Lower lobe of right lung (tissue), 2 donors: ENCODE data around the gene RAB40C. TPM values are rescaled to one million over a fixed set of nuclear protein-coding genes. Genes with fewer than 3 reads are reported as not detected.

Source experiments
- ATAC-seq, 2 donors: fragments of 200-7000 bp; cut with Tn5 transposase; one replicate each; pipeline ENCODE4 v1.9.1; 2020 to 2022; ENCODE audit warnings: mild to moderate bottlenecking in 2 of 2, moderate library complexity in 2 of 2
- DNase-seq: peaks from one replicate; pipeline ENCODE4 v3.0.0-alpha.2; 2020
- H3K27ac ChIP-seq: fragments of 200-600 bp; one replicate; pipeline ENCODE4 v1.8.0; 2022
- H3K27me3 ChIP-seq: fragments of 200-600 bp; one replicate; pipeline ENCODE4 v1.8.0; 2022; ENCODE audit warnings: low read depth
- H3K36me3 ChIP-seq: fragments of 200-600 bp; one replicate; pipeline ENCODE4 v1.8.0; 2022; ENCODE audit warnings: mild to moderate bottlenecking
- H3K4me1 ChIP-seq: fragments of 200-600 bp; one replicate; pipeline ENCODE4 v1.8.0; 2022
- H3K4me3 ChIP-seq: fragments of 200-600 bp; one replicate; pipeline ENCODE4 v1.8.0; 2022; ENCODE audit warnings: mild to moderate bottlenecking
- H3K9me3 ChIP-seq: fragments of 200-600 bp; one replicate; pipeline ENCODE4 v1.8.0; 2022
- intact Hi-C: fragments of 100-400 bp; cut with DNase I; formaldehyde crosslinking; loops from one replicate; pipeline ENCODE4 v1.11.0; 2022
- total RNA-seq: library from RNA; stranded (reverse); fragmentation: NEBNext Ultra II Directional; extraction: Animal tissue kit (Norgen Biotek cat#: 25700); gene quantifications from one replicate; pipeline ENCODE4 v1.2.1, GENCODE V29; 2021
- TF ChIP-seq, protein P1 (sequence below): fragments of 200-600 bp; IDR thresholded peaks from one replicate; pipeline ENCODE4 v1.8.0; 2022; ENCODE audit warnings: antibody characterized with exemption, mild to moderate bottlenecking
- donor health status: DM: no; HTN: yes; CAD: no; lungs with severe emphysema.

RAB40C gene
- total RNA-seq, 1 donor from 2014 or later = 40.1 TPM

DNA sequence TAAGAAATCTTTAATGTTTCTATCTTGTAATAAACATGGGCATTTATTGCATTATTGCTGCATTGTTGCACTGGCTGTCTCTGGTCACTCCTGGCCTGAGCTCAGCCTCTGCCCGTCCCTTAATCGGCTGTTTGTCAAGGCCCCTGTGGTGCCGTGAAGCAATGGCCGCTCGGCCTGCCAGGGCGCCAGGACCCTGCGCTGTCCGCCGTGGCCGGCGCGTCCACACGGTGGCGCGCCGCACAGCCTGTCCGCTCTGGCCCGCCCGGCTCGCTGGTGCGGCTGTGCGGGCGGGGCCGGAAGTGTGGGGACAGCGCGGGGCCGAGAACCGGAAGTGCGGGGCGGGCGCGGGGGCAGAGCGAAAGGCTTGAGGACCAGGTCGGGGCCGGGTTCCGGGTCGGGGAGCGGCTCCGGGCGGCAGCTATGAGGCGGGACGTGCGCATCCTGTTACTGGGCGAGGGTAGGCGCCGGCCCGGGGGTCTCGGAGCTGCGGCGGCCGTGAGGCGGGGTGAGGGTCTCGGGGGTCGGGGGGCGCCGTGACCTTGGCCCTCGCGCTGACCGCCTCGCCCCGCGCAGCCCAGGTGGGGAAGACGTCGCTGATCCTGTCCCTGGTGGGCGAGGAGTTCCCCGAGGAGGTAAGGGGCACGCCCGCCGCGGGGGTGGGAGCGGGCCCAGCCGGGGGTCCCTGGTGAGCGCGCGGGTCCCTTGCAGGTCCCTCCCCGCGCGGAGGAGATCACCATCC, 78.1 kb downstream of the RAB40C start, which contains the start of gene RHOT2:
TSS of gene RHOT2 (plus strand) at position 353 of the 739 bp plus-strand sequence. CDS start at position 421, 68 bp downstream.
- Histone ChIP-seq H3K4me1 (peaks cover 18% of the 10 kb centered on the region), H3K9me3 (no peaks in the 10 kb centered on the region), H3K4me3 (peak within 1 kb of the TSS; percentile 96), H3K27ac (peak within 1 kb of the TSS; percentile 87), H3K27me3 (no peaks in the 10 kb centered on the region), H3K36me3 (peaks cover 38% of the 10 kb centered on the region)
- peak; percentile 96 for DNase-seq
- TF ChIP-seq, protein P1, sequence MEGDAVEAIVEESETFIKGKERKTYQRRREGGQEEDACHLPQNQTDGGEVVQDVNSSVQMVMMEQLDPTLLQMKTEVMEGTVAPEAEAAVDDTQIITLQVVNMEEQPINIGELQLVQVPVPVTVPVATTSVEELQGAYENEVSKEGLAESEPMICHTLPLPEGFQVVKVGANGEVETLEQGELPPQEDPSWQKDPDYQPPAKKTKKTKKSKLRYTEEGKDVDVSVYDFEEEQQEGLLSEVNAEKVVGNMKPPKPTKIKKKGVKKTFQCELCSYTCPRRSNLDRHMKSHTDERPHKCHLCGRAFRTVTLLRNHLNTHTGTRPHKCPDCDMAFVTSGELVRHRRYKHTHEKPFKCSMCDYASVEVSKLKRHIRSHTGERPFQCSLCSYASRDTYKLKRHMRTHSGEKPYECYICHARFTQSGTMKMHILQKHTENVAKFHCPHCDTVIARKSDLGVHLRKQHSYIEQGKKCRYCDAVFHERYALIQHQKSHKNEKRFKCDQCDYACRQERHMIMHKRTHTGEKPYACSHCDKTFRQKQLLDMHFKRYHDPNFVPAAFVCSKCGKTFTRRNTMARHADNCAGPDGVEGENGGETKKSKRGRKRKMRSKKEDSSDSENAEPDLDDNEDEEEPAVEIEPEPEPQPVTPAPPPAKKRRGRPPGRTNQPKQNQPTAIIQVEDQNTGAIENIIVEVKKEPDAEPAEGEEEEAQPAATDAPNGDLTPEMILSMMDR = peak; percentile 87
- intact Hi-C loops = no loop called here
- peak; percentile 95 to 97 for ATAC-seq

DNA sequence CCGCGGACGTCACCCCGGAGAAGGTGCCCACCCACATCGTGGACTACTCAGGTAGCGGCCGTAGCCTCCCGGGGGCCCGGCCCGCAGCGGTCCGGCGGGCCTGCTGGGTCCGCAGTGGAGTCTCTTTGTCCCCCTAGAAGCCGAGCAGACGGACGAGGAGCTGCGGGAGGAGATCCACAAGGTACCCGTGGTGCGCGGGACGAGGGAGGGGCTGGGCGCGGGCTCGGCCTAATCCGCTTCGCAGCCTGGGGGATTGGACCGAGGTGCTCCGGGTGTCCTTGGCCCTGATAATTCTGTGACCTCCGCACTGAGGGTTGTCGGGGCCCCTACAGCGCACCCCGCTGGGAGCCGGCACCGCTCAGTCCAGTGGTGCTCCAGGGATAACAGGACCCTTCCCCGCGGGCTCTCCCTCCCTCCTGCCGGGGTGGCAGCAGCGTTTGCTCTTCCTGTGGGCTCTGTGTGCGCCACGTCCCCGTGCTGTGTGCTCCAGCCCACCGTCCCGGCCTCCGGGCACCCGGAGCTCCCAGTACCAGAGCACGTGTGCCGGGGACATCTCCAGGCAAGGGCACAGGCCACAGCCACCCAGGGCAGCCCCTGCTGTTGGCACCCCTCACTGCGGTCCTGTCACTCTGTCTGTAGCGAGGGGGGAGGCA, 78.8 kb downstream of the RAB40C start:
- peaks cover 18% of the 10 kb centered on the region for H3K4me1 ChIP-seq
- peak overlapping the region; percentile 87 for H3K27ac ChIP-seq
- DNase-seq (no peak), ATAC-seq (peak; percentile 0 to 11)
- peaks cover 45% of the 10 kb centered on the region for H3K36me3 ChIP-seq
- H3K9me3 ChIP-seq = no peaks in the 10 kb centered on the region
- TF ChIP-seq, protein P1 = no peak
- H3K27me3 ChIP-seq = no peaks in the 10 kb centered on the region
- intact Hi-C loops = no loop called here
- H3K4me3 ChIP-seq = peak overlapping the region; percentile 96

DNA sequence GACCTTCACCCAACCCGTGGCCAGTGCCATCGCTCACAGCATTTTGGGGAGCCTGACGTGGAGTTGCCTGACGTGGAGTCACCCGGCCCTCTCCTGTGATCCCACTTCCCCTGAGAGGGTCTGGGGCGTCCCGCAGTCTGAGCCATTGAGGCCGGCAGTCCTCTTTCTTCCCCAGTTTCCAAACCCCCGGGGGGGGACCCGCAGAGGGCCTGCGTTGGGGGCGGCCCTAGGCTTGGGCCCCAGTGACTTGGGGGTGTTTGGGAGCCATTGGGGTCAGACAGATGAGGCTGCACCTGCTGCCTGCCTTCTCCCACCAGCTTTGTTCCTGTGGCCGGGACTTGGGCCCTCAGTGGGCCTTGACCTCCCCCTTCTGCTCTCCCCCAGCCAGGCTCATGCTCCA, 79.8 kb downstream of the RAB40C start:
- ATAC-seq = no peak
- H3K4me3 ChIP-seq = no peak overlapping the region
- intact Hi-C loops = no loop called here
- peaks cover 49% of the 10 kb centered on the region for H3K36me3 ChIP-seq
- H3K4me1 ChIP-seq = peaks cover 22% of the 10 kb centered on the region
- H3K27ac ChIP-seq = no peak overlapping the region
- H3K9me3 ChIP-seq = no peaks in the 10 kb centered on the region
- DNase-seq = no peak
- no peaks in the 10 kb centered on the region for H3K27me3 ChIP-seq
- TF ChIP-seq, protein P1 = no peak

DNA sequence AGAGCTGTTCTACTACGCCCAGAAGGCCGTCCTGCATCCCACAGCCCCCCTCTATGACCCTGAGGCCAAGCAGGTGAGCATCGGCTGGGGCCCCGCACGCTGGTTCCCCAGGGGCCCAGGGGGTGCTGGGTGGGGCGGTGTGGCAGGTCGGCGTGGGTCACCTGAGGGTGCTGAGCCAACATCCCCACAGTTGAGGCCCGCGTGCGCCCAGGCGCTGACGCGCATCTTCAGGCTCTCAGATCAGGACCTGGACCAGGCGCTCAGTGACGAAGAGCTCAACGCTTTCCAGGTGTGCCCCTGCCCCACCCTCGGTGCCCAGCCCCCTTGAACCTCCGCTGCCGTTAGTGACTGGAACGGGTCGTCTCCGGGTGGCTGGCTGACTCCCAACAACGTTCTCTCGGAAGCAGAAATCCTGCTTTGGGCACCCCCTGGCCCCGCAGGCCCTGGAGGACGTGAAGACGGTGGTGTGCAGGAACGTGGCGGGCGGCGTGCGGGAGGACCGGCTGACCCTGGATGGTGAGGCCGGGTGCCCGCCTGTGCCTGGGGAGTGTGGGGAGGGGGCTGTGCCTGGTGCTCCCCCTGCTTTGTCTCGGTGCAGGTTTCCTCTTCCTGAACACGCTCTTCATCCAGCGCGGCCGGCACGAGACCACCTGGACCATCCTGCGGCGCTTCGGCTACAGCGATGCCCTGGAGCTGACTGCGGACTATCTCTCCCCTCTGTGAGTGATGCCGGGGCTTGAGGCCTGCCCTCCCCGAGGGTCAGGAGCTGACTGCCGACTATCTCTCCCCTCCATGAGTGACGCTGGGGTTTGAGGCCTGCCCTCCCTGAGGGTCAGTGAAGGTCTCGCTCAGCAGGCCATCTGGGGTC, 80.9 kb downstream of the RAB40C start:
- Histone ChIP-seq H3K4me1 (peaks cover 29% of the 10 kb centered on the region), H3K4me3 (no peak overlapping the region), H3K36me3 (peaks cover 49% of the 10 kb centered on the region), H3K27ac (no peak overlapping the region), H3K9me3 (no peaks in the 10 kb centered on the region), H3K27me3 (no peaks in the 10 kb centered on the region)
- DNase-seq = no peak
- TF ChIP-seq, protein P1 = no peak
- intact Hi-C loops = no loop called here
- ATAC-seq = no peak

DNA sequence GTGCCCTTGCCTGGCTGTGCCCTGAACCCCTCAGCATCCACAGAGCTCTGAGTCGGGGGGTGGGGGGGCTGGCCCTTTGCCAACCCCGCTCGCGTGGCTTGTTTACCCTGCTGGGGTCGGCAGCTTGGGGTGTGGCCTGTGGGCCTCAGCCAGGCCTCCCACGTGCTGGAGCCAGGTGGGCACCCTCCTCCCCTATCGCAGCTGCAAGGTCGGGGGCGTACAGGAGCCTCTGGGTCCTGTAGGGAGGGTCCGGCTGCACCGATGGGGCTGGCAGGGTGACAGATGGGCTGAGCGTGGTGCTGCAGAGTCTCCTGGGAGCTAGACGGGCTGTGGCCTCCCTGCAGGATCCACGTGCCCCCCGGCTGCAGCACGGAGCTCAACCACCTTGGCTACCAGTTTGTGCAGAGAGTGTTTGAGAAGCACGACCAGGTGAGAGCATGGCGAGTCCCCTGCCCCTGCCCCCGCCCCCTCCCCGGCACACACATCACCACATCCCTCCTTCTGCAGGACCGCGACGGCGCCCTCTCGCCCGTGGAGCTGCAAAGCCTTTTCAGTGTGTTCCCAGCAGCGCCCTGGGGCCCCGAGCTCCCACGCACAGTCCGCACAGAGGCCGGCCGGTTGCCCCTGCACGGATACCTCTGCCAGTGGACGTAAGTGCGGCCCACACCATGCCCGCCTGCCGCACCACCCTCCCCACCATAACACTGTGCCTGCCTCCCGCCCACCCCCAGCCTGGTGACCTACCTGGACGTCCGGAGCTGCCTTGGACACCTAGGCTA, 81.7 kb downstream of the RAB40C start:
- H3K4me1 ChIP-seq = peaks cover 29% of the 10 kb centered on the region
- no peak overlapping the region for H3K4me3 ChIP-seq
- H3K27ac ChIP-seq = no peak overlapping the region
- H3K27me3 ChIP-seq = peaks cover 4% of the 10 kb centered on the region
- DNase-seq = no peak
- TF ChIP-seq, protein P1 = no peak
- no peak for ATAC-seq
- H3K36me3 ChIP-seq = peaks cover 49% of the 10 kb centered on the region
- no peaks in the 10 kb centered on the region for H3K9me3 ChIP-seq
- intact Hi-C loops = no loop called here
